LHCN-M2 (cell line): ENCODE data around the gene MYT1. TPM values are rescaled to one million over a fixed set of nuclear protein-coding genes. Genes with fewer than 3 reads are reported as not detected.
"Not testable (repeated sequence)": the region's sequence is repeated elsewhere in the genome, so short reads cannot be mapped to it uniquely, and the experiment has no call there.

Source experiments
- DNase-seq: peaks from one replicate; pipeline ENCODE4 v3.0.0-alpha.2; 2012; ENCODE audit warnings: low read depth
- total RNA-seq: library from RNA; depleted of rRNA; stranded (reverse); fragments of >200 nt; gene quantifications from 2 replicates; pipeline ENCODE4 v1.2.3, GENCODE V29; 2014

The MYT1 gene
- total RNA-seq, 1 experiment from 2014 or later, result not detected

GRCh38 chr20:64228751-64229506, 64.7 kb downstream of the MYT1 start:
- DNase-seq, result no peak

- DNase-seq, result no peak
Observed at GRCh38 chr20:64229507-64230061, 65.3 kb downstream of the MYT1 start.

GRCh38 chr20:64230461-64231145, 66.4 kb downstream of the MYT1 start:
- DNase-seq, result no peak

- DNase-seq, result no peak
Observed at GRCh38 chr20:64231621-64232550, 67.6 kb downstream of the MYT1 start.

GRCh38 chr20:64232794-64233193, 68.5 kb downstream of the MYT1 start:
- no peak for DNase-seq

- DNase-seq, result no peak
Observed at GRCh38 chr20:64233725-64234124, 69.5 kb downstream of the MYT1 start.

- DNase-seq, result no peak
Observed at GRCh38 chr20:64234291-64234791, 70.1 kb downstream of the MYT1 start.

- not testable (repeated sequence) for DNase-seq
Observed at GRCh38 chr20:64234921-64235565, 70.8 kb downstream of the MYT1 start.

- no peak for DNase-seq
Observed at GRCh38 chr20:64236137-64237088, 72.2 kb downstream of the MYT1 start.

- DNase-seq, result no peak
Observed at GRCh38 chr20:64237316-64237715, 73.1 kb downstream of the MYT1 start.

- no peak for DNase-seq
Observed at GRCh38 chr20:64238115-64238825, 74.0 kb downstream of the MYT1 start.

- no peak for DNase-seq
Observed at GRCh38 chr20:64238851-64239387, 74.7 kb downstream of the MYT1 start.

- DNase-seq, result no peak
Observed at GRCh38 chr20:64239449-64240242, 75.4 kb downstream of the MYT1 start.

- no peak for DNase-seq
Observed at GRCh38 chr20:64240243-64241015, 76.2 kb downstream of the MYT1 start.

- DNase-seq, result no peak
Observed at GRCh38 chr20:64241061-64241460, 76.8 kb downstream of the MYT1 start.

- DNase-seq, result no peak
Observed at GRCh38 chr20:64242003-64242796, 77.9 kb downstream of the MYT1 start.
